ENCODE data around the gene HAPSTR1.
"Not testable (repeated sequence)": the region's sequence is repeated elsewhere in the genome, so short reads cannot be mapped to it uniquely, and the experiment has no call there.

Gene HAPSTR1, protein sequence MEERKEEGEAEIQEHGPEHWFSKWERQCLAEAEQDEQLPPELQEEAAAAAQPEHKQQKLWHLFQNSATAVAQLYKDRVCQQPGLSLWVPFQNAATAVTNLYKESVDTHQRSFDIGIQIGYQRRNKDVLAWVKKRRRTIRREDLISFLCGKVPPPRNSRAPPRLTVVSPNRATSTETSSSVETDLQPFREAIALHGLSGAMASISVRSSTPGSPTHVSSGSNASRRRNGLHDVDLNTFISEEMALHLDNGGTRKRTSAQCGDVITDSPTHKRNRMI

GRCh38 chr16:9090960-9091866 lies at the start of gene HAPSTR1:
Gene HAPSTR1 (plus strand): TSS chr16:9091644. CDS start chr16:9092045, 401 bp downstream.
- CTCF ChIA-PET = interaction anchor here (0.7 to 1.5 kb wide), 6 partner anchors 14 to 201 kb away, joined by 3 to 7 read pairs (median 3); no protein-coding TSS in a partner anchor
- DNase-seq (ENCODE audit: extremely low spot score) = peak; percentile 97
- POLR2A ChIA-PET = interaction anchor here (0.6 to 3.6 kb wide), 18 partner anchors 10 to 1432 kb away, joined by 3 to 49 read pairs (median 5); partner anchors contain the start of gene CARHSP1
- TF ChIP-seq CTCF (IDR thresholded peaks at IDR 0.05; ENCODE audit: control extremely low read depth, extremely low read depth, low read depth, missing control alignments) = no peak

DNA sequence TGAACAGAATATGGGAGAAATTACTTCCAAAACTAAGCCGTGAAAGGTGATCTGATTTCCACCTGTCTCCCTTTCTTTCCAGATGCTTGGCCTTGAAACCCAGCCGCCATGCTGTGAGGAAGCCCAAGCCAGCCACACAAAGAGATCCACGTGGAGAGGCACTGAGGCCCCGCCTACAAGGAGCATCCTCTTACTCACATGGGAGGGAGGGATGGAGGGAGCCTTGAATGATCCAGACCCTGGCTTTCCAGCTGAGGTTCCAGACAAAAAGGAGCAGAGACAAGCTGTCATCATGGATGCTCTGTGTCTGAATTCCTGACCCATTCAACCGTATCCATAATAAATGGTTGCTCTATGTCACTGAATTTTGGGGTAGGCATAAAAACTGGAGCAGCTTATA lies 48.9 kb upstream of the HAPSTR1 start:
- ChIA-PET CTCF (interaction anchor here (1.0 kb wide), 1 partner anchor 9 kb away, joined by 3 read pairs; no protein-coding TSS in a partner anchor), POLR2A (no interaction called here)
- no peak for TF ChIP-seq CTCF (IDR thresholded peaks at IDR 0.05; ENCODE audit: control extremely low read depth, extremely low read depth, low read depth, missing control alignments)
- DNase-seq (ENCODE audit: extremely low spot score) = no peak

DNA sequence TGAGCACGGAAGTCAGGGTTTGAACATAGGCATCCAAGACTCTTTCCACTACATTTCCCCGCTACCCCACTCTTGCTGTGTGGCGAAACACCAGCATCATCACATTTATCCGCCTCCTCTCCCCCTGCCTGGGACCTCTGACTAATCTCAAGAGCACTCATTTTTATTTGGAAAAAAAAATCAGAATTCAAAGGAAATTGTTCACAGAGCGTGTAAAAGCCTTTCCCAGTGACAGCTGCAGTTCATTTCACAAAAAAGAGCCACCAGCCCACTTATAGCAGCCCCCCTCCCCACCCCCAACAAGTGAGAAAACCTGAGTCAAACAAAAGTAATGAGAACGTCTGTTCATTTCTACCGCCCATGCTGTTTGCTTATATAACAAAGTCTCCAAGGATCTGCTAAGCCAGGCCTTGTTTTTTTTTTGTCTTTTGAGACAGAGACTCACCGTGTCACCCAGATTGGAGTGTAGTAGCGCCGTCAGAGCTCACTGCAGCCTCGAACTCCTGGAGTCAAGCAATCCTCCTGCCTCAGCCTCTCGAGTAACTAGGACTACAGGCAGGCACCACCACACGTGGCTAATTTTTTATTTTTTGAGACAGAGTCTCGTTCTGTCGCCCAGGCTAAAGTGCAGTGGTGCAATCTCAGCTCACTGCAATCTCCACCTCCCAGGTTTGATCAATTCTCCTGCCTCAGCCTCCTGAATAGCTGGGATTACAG lies 48.3 kb upstream of the HAPSTR1 start:
- TF ChIP-seq CTCF (IDR thresholded peaks at IDR 0.05; ENCODE audit: control extremely low read depth, extremely low read depth, low read depth, missing control alignments) = no peak
- ChIA-PET CTCF (interaction anchor here (1.0 kb wide), 1 partner anchor 9 kb away, joined by 3 read pairs; no protein-coding TSS in a partner anchor), POLR2A (no interaction called here)
- no peak for DNase-seq (ENCODE audit: extremely low spot score)

DNA sequence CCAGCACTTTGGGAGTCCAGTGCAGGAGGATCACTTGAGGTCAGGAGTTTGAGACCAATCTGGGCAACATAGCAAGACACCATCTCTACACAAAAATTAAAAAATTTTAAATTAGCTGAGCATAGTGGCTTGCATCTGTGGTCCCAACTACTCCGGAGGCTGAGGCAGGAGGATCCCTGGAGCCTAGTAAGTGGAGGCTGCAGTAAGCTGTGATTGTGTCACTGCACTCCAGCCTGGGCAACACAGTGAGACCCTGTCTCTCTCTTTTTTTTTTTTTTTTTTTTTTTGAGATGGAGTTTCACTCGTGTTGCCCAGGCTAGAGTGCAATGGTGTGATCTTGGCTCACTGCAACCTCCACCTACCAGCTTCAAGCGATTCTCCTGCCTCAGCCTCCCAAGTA lies 45.9 kb upstream of the HAPSTR1 start:
- POLR2A ChIA-PET; DNase-seq (ENCODE audit: extremely low spot score): not testable (repeated sequence)
- CTCF ChIA-PET = interaction anchor here (1.6 kb wide), 1 partner anchor 17 kb away, joined by 4 read pairs; no protein-coding TSS in a partner anchor

- POLR2A ChIA-PET = no interaction called here
- CTCF ChIA-PET = interaction anchor here (0.9 to 1.6 kb wide), 7 partner anchors 8 to 117 kb away, joined by 3 to 4 read pairs (median 3); no protein-coding TSS in a partner anchor
- no peak for TF ChIP-seq CTCF (IDR thresholded peaks at IDR 0.05; ENCODE audit: control extremely low read depth, extremely low read depth, low read depth, missing control alignments)
- no peak for DNase-seq (ENCODE audit: extremely low spot score)
Observed at GRCh38 chr16:9046667-9047055, 44.8 kb upstream of the HAPSTR1 start.

GRCh38 chr16:9047689-9048301 lies 43.6 kb upstream of the HAPSTR1 start:
- ChIA-PET CTCF (interaction anchor here (1.1 to 1.5 kb wide), 9 partner anchors 8 to 118 kb away, joined by 3 to 4 read pairs (median 3); no protein-coding TSS in a partner anchor), POLR2A (interaction anchor here (0.5 to 1.1 kb wide), 2 partner anchors 44 to 45 kb away, joined by 3 to 6 read pairs; partner anchors contain the start of gene HAPSTR1)
- DNase-seq (ENCODE audit: extremely low spot score) = peak; percentile 61

More at GRCh38 chr16:9047689-9048301, 43.6 kb upstream of the HAPSTR1 start:
- TF ChIP-seq CTCF (IDR thresholded peaks at IDR 0.05; ENCODE audit: control extremely low read depth, extremely low read depth, low read depth, missing control alignments) = no peak
